ENCODE measurements around the gene POMP. TPM values are rescaled to one million over a fixed set of nuclear protein-coding genes. Genes with fewer than 3 reads are reported as not detected.

Gene POMP
- total and polyA plus RNA-seq, 9 donors = 63.9 to 77.9 (median 70.0) TPM

DNA sequence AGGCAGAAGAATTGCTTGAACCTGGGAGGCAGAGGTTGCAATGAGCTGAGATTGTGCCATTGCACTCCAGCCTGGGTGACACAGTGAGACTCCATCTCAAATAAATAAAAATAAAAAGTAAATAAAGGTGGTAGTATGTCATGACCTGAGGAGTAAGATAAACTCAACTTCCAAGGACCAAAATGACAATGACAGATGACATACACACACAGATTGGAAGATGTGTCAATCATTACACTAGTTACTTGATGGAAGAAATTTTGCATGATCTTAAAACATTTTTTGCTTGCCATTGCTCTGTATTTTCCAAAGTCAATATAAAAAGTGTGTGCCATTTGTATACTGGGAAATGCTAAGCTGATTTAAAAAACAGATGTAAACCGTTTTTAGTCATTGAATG lies 55.7 kb downstream of the POMP start:
- no peaks in the 10 kb centered on the region for H3K9me3 ChIP-seq (replicated peaks; ENCODE audit: control insufficient read depth, low read depth, low read length)
- no peaks in the 10 kb centered on the region for H3K36me3 ChIP-seq (ENCODE audit: control insufficient read depth, insufficient read depth, low read length)
- no peak overlapping the region for H3K27ac ChIP-seq (ENCODE audit: low read length)
- H3K4me3 ChIP-seq (ENCODE audit: low read length) = no peak overlapping the region
- DNase-seq = no peak
- peaks cover 7% of the 10 kb centered on the region for H3K4me1 ChIP-seq (ENCODE audit: control insufficient read depth, insufficient read depth, low read length)
- peaks cover 14% of the 10 kb centered on the region for H3K27me3 ChIP-seq (ENCODE audit: control insufficient read depth, insufficient read depth, low read length)
- WGBS (ENCODE audit: insufficient coverage) = 42% methylated on average over 1 of the region's 1 CpG

DNA sequence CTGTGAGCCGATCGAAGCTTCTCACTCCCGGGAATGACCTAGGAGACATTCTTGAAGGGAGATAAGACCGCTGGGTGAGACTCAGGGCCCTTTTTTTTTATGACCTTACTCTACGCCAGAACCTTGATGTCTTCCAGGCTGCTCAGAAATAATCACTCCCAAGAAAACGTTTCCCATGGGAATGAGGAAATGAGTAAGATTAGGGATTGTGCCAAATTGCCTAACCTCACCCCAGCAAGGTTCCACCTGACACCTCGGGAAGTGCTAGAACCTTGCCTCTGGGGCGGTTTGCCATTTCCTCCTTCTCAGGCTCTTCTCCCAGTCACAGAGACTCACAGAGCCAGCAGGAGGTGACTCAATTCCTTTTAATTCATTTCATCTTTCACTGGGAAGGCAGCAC lies 57.6 kb downstream of the POMP start:
- Histone ChIP-seq H3K4me3 (ENCODE audit: low read length) (no peak overlapping the region), H3K27me3 (ENCODE audit: control insufficient read depth, insufficient read depth, low read length) (peaks cover 14% of the 10 kb centered on the region), H3K27ac (ENCODE audit: low read length) (no peak overlapping the region), H3K36me3 (ENCODE audit: control insufficient read depth, insufficient read depth, low read length) (no peaks in the 10 kb centered on the region), H3K4me1 (ENCODE audit: control insufficient read depth, insufficient read depth, low read length) (peaks cover 7% of the 10 kb centered on the region), H3K9me3 (replicated peaks; ENCODE audit: control insufficient read depth, low read depth, low read length) (no peaks in the 10 kb centered on the region)
- no CpG with 5 or more reads among the region's 8 CpGs for WGBS (ENCODE audit: insufficient coverage)
- DNase-seq = no peak

DNA sequence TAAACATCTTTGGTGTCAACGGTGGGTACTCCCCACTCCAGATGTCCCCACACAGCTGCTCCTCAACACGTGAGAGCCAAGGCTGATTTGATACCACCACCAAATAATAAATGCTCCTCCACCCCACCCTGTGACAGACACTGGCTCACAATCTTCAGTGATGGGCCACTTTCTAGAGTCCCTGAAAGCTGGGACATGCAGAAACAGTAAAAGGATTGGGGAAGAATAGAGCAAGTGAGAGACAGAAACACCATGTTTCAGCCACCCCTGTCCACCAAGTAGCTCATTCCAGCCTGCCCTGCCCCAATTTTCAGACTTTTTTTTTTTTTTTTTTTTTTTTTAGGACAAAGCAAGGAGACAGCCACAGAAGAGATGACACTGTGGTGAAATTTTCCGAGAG lies 58.2 kb downstream of the POMP start:
- no peak for DNase-seq
- H3K9me3 ChIP-seq (replicated peaks; ENCODE audit: control insufficient read depth, low read depth, low read length) = no peaks in the 10 kb centered on the region
- WGBS (ENCODE audit: insufficient coverage) = 40% methylated on average over 2 of the region's 3 CpGs
- no peak overlapping the region for H3K27ac ChIP-seq (ENCODE audit: low read length)
- peaks cover 14% of the 10 kb centered on the region for H3K27me3 ChIP-seq (ENCODE audit: control insufficient read depth, insufficient read depth, low read length)
- H3K4me3 ChIP-seq (ENCODE audit: low read length) = no peak overlapping the region
- peaks cover 7% of the 10 kb centered on the region for H3K4me1 ChIP-seq (ENCODE audit: control insufficient read depth, insufficient read depth, low read length)
- H3K36me3 ChIP-seq (ENCODE audit: control insufficient read depth, insufficient read depth, low read length) = no peaks in the 10 kb centered on the region

DNA sequence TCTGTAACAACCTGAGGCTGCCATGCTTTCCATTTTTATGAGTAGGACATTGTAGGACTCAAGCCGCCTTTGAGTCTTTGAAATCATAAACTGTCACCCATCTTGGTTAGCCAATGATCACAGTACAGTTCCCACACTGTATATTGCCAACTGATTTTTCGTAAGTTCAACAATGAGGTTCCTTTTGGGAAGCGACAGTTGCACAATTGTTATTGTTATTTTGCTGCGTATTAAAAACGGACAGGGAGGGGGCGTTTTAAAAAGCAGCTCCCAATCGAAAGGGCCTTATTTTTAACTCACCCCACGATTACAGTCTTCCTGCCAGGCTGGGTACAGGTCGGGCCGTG lies 59.2 kb downstream of the POMP start:
- no peaks in the 10 kb centered on the region for H3K36me3 ChIP-seq (ENCODE audit: control insufficient read depth, insufficient read depth, low read length)
- peak; percentile 49 for DNase-seq
- H3K9me3 ChIP-seq (replicated peaks; ENCODE audit: control insufficient read depth, low read depth, low read length) = no peaks in the 10 kb centered on the region
- peaks cover 14% of the 10 kb centered on the region for H3K27me3 ChIP-seq (ENCODE audit: control insufficient read depth, insufficient read depth, low read length)
- peaks cover 7% of the 10 kb centered on the region for H3K4me1 ChIP-seq (ENCODE audit: control insufficient read depth, insufficient read depth, low read length)
- H3K4me3 ChIP-seq (ENCODE audit: low read length) = peak overlapping the region; percentile 76
- H3K27ac ChIP-seq (ENCODE audit: low read length) = peak overlapping the region; percentile 91
- no CpG with 5 or more reads among the region's 10 CpGs for WGBS (ENCODE audit: insufficient coverage)

DNA sequence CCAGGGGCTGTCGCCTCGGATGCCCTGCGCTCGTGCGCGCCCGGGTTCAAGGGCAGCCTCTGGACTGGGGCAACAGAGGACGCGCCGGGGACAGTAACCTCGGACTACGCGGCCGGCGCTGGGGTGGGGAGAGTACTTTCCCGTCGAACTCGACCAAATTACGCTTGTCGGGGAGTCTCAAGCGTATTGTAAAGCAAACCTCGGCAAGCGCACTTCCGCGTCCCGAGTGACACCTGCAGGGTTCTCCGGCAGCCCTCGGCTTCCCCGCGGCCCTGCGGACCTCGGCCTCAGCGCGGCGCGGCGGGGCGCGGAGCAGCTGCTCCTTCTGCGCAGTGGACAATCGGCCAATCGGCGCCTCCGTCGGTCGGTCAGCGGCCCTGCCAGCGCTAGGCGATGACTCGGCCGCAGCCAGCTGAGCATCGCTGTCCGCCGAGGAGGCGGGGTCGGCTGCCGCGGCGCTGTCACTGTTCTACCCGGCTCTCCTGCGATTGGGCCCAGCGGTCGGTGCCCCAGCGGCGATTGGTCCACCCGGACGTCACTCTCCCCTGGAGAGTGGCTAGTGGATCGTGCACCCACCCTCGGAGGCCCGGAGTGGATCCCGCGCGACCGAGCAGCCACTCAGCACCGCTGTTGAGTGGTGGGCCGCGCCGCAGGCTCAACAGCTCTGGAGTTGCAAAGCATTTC lies 59.8 kb downstream of the POMP start, which contains the start of gene SLC46A3:
TSS of gene SLC46A3 (minus strand) at position 428 of the 684 bp plus-strand sequence. CDS start 972 bp downstream, outside the sequence.
- peaks cover 14% of the 10 kb centered on the region for H3K27me3 ChIP-seq (ENCODE audit: control insufficient read depth, insufficient read depth, low read length)
- DNase-seq = peak; percentile 99
- peak within 1 kb of the TSS; percentile 91 for H3K27ac ChIP-seq (ENCODE audit: low read length)
- H3K9me3 ChIP-seq (replicated peaks; ENCODE audit: control insufficient read depth, low read depth, low read length) = no peaks in the 10 kb centered on the region
- no peaks in the 10 kb centered on the region for H3K36me3 ChIP-seq (ENCODE audit: control insufficient read depth, insufficient read depth, low read length)
- WGBS (ENCODE audit: insufficient coverage) = under 1% methylated on average over 75 of the region's 78 CpGs
- H3K4me3 ChIP-seq (ENCODE audit: low read length) = peak within 1 kb of the TSS; percentile 76
- peaks cover 7% of the 10 kb centered on the region for H3K4me1 ChIP-seq (ENCODE audit: control insufficient read depth, insufficient read depth, low read length)

DNA sequence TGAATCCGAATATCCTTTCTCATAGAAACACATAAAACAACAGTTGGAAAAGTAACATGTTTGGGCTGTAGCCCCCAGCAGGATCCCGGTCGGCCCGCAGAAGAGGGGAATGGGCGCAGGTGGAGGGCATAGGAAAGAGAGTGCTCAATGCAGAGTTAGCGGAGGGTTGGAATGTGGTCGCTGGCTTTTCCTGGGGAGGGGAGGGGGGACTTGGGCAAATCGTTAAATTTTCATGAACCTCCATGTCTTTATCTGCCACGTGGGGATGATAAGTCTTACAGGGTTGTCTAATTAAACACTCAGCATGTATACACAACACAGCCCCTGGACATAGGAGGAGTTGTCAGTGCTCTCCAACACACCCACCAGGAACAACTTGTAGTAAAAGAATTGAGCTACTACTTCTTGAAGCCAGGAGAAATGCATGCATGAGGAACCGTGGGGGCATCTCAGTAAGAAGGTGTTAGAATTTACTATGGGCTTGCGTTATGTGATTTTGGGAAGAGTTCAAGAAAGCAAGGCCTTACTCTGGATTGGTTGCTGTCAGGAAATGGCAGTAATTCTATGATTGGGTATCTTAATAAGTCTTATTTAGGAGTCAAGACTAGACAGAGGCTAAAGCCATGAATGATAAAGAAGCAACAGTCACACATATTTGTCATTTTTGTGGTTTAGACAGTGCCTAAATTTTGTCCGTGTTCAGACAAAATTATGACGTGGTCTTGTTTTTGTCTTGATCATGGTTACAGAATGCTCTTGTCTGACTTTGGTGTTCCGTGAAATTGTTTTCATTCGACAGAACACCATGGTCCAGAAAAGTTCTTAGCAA lies 60.5 kb downstream of the POMP start:
- peak overlapping the region; percentile 76 for H3K4me3 ChIP-seq (ENCODE audit: low read length)
- no peak for DNase-seq
- WGBS (ENCODE audit: insufficient coverage) = 85% methylated on average over 4 of the region's 15 CpGs
- H3K27me3 ChIP-seq (ENCODE audit: control insufficient read depth, insufficient read depth, low read length) = peaks cover 18% of the 10 kb centered on the region
- H3K27ac ChIP-seq (ENCODE audit: low read length) = no peak overlapping the region
- H3K4me1 ChIP-seq (ENCODE audit: control insufficient read depth, insufficient read depth, low read length) = peaks cover 7% of the 10 kb centered on the region
- no peaks in the 10 kb centered on the region for H3K36me3 ChIP-seq (ENCODE audit: control insufficient read depth, insufficient read depth, low read length)
- H3K9me3 ChIP-seq (replicated peaks; ENCODE audit: control insufficient read depth, low read depth, low read length) = no peaks in the 10 kb centered on the region

DNA sequence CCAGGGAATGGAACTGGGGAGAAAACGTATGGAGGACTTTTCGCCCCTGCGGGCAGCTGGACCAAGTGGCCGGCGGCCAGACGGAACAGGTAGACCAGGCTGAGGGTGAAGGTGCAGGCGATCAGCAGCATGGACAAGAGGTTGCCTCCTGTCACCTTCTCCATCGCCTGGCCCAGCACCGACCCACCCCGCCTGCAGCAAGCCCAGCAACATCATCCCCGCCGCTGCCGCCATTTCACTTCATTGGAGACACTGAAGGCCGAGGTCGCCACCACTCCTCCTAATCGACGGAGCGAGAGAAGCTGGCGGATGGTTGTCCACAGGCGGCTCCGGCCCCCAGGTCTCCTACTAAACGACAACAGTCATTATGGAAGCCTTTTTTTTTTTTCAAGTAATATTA lies 64.9 kb downstream of the POMP start:
- Histone ChIP-seq H3K4me1 (ENCODE audit: control insufficient read depth, insufficient read depth, low read length) (peaks cover 2% of the 10 kb centered on the region), H3K27me3 (ENCODE audit: control insufficient read depth, insufficient read depth, low read length) (peaks cover 4% of the 10 kb centered on the region), H3K36me3 (ENCODE audit: control insufficient read depth, insufficient read depth, low read length) (no peaks in the 10 kb centered on the region), H3K9me3 (replicated peaks; ENCODE audit: control insufficient read depth, low read depth, low read length) (no peaks in the 10 kb centered on the region), H3K4me3 (ENCODE audit: low read length) (no peak overlapping the region), H3K27ac (ENCODE audit: low read length) (no peak overlapping the region)
- no peak for DNase-seq
- whole genome bisulfite sequencing (ENCODE audit: insufficient coverage) = 90% methylated on average over 15 of the region's 22 CpGs

DNA sequence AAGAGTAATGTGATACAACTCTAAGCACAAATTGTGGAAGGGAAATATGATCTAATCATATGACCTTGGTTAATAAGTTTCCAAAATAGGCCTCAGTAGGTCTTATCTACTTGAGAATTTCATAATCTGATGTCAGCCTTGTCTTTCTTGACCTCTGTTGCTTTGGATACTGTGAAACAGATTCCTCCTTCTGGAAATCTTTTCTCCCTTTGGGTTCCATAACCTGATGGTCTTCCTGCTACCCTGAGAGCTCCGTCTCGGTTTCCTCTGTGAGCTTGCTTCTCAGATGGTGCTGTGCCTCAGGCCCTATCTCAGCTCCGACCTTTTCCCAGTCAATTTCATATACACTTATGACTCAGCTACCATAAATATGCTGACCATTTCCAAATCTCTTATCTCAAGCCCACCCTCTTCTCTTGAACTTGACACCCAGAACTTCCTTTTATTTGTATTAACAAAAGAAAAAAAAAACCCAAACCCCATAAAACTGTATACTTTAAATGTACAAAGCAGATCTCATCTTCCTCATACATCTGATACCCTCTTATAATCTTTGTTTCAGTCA lies 66.2 kb downstream of the POMP start:
- WGBS (ENCODE audit: insufficient coverage) = 76% methylated on average over 3 of the region's 3 CpGs
- no peak overlapping the region for H3K27ac ChIP-seq (ENCODE audit: low read length)
- no peaks in the 10 kb centered on the region for H3K4me1 ChIP-seq (ENCODE audit: control insufficient read depth, insufficient read depth, low read length)
- H3K27me3 ChIP-seq (ENCODE audit: control insufficient read depth, insufficient read depth, low read length) = peaks cover 4% of the 10 kb centered on the region
- H3K36me3 ChIP-seq (ENCODE audit: control insufficient read depth, insufficient read depth, low read length) = no peaks in the 10 kb centered on the region
- DNase-seq = no peak
- H3K9me3 ChIP-seq (replicated peaks; ENCODE audit: control insufficient read depth, low read depth, low read length) = no peaks in the 10 kb centered on the region
- no peak overlapping the region for H3K4me3 ChIP-seq (ENCODE audit: low read length)

Data from muscle of leg (tissue), 11 donors.